Mucosa of gallbladder (tissue), 1 donor: ENCODE measurements around the gene PPHLN1. TPM values are rescaled to one million over a fixed set of nuclear protein-coding genes. Genes with fewer than 3 reads are reported as not detected.
A peak's percentile ranks its signal among the peaks of the same experiment; 100 is the strongest.

ENCODE experiments used
- DNase-seq: peaks from one replicate; pipeline ENCODE4 v3.0.0-alpha.2; 2020; ENCODE audit warnings: low spot score
- total RNA-seq: library from RNA; stranded (reverse); gene quantifications from one replicate; pipeline ENCODE4 v1.2.1, GENCODE V29; 2021
- donor health status: DM: no; HTN: no; CAD: no.

PPHLN1 gene
- total RNA-seq, 1 donor from 2014 or later, result 40.1 TPM

DNA sequence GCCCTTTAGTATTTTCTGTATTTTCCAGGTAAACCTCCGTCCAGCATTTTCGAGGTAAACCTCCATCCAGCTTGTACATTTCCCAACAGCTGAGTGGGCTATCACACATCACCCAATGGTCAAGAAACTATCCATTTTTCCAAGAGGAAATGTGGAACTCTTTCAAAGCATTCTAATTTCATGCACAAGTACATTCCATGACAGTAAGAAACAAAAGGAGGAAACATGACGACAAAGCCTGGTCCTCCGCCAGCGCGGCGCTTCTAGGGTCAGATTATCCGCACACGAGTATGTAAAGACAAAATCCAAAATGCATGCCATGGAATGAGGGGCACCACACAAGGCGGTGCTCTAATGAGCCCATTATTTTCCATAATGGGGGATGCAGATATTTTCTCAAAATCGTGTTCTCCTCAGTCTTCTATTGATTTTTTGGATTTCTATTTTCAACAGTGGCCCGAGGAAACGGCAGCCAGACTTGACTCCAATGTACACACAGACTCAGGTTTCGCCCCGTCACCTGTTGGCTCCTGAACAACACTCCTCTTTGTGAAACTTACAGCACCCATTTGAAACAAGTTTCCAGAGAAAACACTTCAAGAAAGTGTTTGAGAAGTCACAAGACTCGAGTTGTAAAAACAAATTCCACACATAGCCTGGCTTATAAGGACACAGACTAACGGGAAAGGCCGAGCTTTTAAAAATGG, 156.2 kb downstream of the PPHLN1 start:
- peak; percentile 53 for DNase-seq

DNA sequence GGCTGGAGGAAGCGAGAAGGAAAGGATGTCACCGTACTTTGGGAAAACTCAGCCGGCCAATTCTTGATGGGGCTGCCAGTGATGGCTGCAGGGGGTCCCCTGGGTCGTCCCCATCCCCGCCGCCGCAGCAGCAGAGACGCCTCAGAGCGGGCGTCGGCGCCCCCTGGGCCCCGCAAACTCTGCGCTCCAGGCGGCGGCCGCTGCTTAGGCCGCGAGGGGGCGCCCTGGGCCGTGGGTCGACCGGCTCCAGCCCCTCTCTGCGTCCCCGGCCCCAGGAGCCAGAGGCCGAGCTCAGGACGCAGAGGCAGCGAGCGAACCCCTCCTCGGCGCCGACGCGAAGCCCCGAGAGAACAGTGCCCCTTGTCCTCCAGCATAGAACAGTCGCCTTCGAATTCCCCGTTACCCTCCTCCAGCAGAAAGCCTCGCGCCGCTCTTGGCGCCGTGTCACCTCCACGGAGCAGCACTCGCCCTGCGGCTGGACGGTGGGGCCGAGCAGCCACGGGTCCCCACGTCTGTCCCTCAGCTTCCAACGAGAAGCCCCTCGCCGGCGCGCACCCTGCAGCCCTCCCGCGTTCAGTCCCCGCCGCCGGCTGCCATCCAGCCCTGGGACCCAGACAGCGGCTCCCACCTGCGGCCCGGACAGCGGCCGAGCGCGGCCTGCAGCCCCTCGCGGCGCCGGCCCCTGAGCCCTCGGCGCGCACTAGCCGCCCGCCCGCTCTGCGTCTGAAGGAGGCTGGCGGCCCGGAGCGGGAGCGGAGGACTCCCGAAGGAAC, 157.0 kb downstream of the PPHLN1 start:
- DNase-seq, result peak; percentile 60

DNA sequence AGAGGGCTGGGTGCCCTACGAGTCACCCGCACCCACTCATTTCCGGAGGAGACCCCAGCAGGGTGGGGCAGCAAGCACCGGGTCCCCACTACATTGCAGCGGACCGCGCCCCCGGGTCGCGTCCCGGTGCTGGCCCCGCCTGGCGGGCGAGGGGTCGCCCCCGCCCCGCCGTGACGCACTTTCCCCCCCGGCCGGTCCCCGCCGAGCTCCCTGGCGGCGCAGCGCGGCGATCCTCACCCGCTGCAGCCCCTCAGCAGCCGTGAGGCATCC, 157.5 kb downstream of the PPHLN1 start:
- no peak for DNase-seq

DNA sequence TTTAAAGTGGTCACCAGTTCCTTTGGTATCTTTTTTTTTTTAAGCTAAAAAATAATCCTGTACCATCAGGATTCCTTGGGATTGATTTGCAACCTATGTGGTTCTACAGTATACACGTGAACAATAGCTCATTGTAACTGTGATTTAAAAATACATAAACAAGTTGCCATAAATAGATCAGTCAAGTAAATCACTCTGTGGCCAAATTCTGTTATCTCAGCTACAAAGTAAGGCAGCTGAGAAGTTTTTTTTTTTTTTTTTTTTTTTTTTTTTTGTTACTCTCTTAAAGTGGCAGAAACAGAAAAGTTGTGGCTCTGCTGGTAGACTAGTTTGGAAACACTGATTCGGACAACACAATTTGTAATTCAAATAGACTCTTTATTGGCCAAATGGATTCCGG, 159.0 kb downstream of the PPHLN1 start:
- no peak for DNase-seq

DNA sequence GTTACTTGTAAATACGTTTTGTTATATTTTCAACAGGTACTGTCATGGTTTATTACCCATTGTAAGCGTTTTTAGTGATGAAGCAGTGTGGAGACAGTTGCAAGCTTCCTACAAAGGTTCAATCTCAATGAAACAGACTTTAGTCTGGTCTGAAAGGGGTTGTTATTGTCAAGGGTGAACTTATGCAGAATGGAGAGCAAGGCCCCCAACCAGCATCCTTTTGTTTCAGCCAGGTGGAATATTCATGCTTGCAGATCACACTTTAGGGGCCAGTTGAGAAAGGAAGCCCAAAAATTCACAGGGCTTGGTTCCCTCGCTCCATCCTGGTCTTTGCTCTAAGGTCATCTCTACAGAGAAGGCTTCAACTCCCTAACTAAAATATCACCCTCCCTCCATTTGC, 159.9 kb downstream of the PPHLN1 start:
- no peak for DNase-seq

DNA sequence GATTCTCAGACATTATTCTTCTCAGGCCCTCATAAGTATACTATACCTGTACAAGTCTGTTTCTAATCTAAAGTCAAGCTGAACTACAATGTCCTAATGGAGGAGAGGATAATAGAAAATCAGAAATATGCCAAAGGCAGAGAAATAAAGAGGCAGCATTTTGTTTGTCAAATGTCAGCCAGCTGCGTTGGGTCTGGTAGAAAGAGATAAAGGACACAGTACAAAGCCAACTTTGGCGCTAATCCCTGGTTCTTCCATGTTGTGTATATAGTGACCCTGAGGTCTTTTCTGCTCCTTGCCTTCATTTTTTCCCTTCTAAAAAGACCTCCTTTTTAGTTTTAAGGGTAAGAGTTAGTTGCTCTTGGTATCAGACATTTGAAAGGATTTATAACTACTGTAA, 160.4 kb downstream of the PPHLN1 start:
- DNase-seq, result no peak

DNA sequence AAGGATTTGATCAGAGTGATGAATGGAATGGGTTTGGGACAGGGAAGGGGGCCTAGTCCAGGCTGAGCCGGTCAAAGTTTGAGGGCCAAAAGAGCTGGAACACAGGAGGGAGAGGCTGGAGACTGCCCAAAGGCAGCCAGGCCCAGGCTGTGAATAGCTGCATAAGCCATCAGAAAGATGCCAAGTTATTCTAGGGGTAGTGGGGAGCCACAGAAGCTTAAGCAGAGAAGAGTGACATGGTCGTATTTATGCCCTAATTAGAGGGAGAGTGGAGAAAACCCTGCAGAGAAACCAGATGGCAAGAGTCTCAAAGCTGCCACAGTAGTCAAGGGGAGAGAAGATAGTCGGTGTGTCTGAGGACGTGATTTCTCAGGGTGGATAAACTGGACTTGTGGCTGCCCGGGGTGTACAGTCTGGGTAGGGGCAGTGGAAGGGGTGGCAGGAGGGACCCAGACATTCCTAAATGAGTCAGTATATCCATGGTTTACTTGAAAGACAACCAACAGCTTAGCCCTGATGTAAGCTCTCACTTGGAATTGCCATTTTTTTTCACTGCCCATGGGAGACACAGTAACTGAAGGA, 164.4 kb downstream of the PPHLN1 start:
- DNase-seq, result no peak

Other genes starting within 250 kb of the PPHLN1 start
- 9.6 TPM for gene GXYLT1, start 181.3 kb upstream of the PPHLN1 start, total RNA-seq
- 23.8 TPM for gene YAF2, start 87.9 kb upstream of the PPHLN1 start, total RNA-seq
- gene ZCRB1, start 73 bp upstream of the PPHLN1 start, total RNA-seq, result 43.7 TPM